Bronchial epithelial cell (primary cell): ENCODE measurements around the gene NPLOC4. TPM values are rescaled to one million over a fixed set of nuclear protein-coding genes. Genes with fewer than 3 reads are reported as not detected.

Source experiments
- DNase-seq: peaks from one replicate; pipeline ENCODE4 v3.0.0-alpha.2; 2010; ENCODE audit warnings: low read depth
- FAIRE-seq: peaks from 2 replicates; lab custom pipeline; 2011; peaks lifted over from hg19 to GRCh38; lab: Jason Lieb, UNC
- H3K27me3 ChIP-seq: 2 replicates; pipeline ENCODE4 v1.5.1; 2011; ENCODE audit warnings: low read length; ENCODE audit not compliant: control insufficient read depth, insufficient read depth
- H3K36me3 ChIP-seq: 2 replicates; pipeline ENCODE4 v1.5.1; 2011; ENCODE audit warnings: low read length; ENCODE audit not compliant: control insufficient read depth, insufficient read depth
- H3K4me3 ChIP-seq: 2 replicates; pipeline ENCODE4 v1.5.1; 2011; ENCODE audit warnings: mild to moderate bottlenecking, low read depth, low read length, control low read depth
- CTCF ChIP-seq: IDR thresholded peaks from 2 replicates; pipeline ENCODE4 v1.5.1; 2011; ENCODE audit warnings: mild to moderate bottlenecking, moderate library complexity, low read length, control low read depth, inconsistent platforms; ENCODE audit not compliant: insufficient read depth, severe bottlenecking
- total RNA-seq: library from RNA; depleted of rRNA; stranded (reverse); fragments of >200 nt; gene quantifications from 2 replicates; pipeline ENCODE4 v1.2.1, GENCODE V29; 2014

Gene NPLOC4
- total RNA-seq, 1 donor from 2014 or later, result 60.0 TPM

GRCh38 chr17:81652906-81653771 lies 16.2 kb upstream of the NPLOC4 start:
- H3K4me3 ChIP-seq, result no peak overlapping the region
- no peaks in the 10 kb centered on the region for H3K36me3 ChIP-seq
- DNase-seq, result no peak
- peaks cover 5% of the 10 kb centered on the region for H3K27me3 ChIP-seq
- no peak for TF ChIP-seq CTCF
- no peak for FAIRE-seq

- peaks cover 9% of the 10 kb centered on the region for H3K27me3 ChIP-seq
- DNase-seq (peak; percentile 33), FAIRE-seq (no peak)
- no peaks in the 10 kb centered on the region for H3K36me3 ChIP-seq
- H3K4me3 ChIP-seq, result no peak overlapping the region
- TF ChIP-seq CTCF, result no peak
Measured at GRCh38 chr17:81651692-81652091, 14.8 kb upstream of the NPLOC4 start.

GRCh38 chr17:81650951-81651350 lies 14.0 kb upstream of the NPLOC4 start:
- no peak for TF ChIP-seq CTCF

GRCh38 chr17:81648707-81649085 lies 11.8 kb upstream of the NPLOC4 start:
- Histone ChIP-seq H3K4me3 (no peak overlapping the region), H3K36me3 (no peaks in the 10 kb centered on the region), H3K27me3 (peaks cover 9% of the 10 kb centered on the region)
- no peak for FAIRE-seq
- no peak for DNase-seq
- no peak for TF ChIP-seq CTCF

More at GRCh38 chr17:81650951-81651350, 14.0 kb upstream of the NPLOC4 start:
- Histone ChIP-seq H3K36me3 (no peaks in the 10 kb centered on the region), H3K4me3 (no peak overlapping the region), H3K27me3 (peaks cover 9% of the 10 kb centered on the region)
- DNase-seq (no peak), FAIRE-seq (no peak)

- H3K36me3 ChIP-seq, result no peaks in the 10 kb centered on the region
- no peak for TF ChIP-seq CTCF
- FAIRE-seq (no peak), DNase-seq (no peak)
- peaks cover 9% of the 10 kb centered on the region for H3K27me3 ChIP-seq
- no peak overlapping the region for H3K4me3 ChIP-seq
Measured at GRCh38 chr17:81648013-81648706, 11.2 kb upstream of the NPLOC4 start.
